Activated naive CD8-positive, alpha-beta T cell (primary cell): ENCODE measurements around the gene MT1A.
"Not testable (repeated sequence)": the region's sequence is repeated elsewhere in the genome, so short reads cannot be mapped to it uniquely, and the experiment has no call there.

ENCODE experiments used
- H3K27ac Mint-ChIP-seq: one replicate; pipeline ENCODE4 v1.8.0; 2021; ENCODE audit warnings: mixed read lengths
- H3K27me3 Mint-ChIP-seq: one replicate; pipeline ENCODE4 v1.8.0; 2021; ENCODE audit warnings: mixed read lengths
- H3K36me3 Mint-ChIP-seq: one replicate; pipeline ENCODE4 v1.8.0; 2021; ENCODE audit warnings: mixed read lengths
- H3K4me1 Mint-ChIP-seq: one replicate; pipeline ENCODE4 v1.8.0; 2021; ENCODE audit warnings: low read depth, mixed read lengths
- H3K4me3 Mint-ChIP-seq: one replicate; pipeline ENCODE4 v1.8.0; 2021; ENCODE audit warnings: mild to moderate bottlenecking, mixed read lengths
- H3K9me3 Mint-ChIP-seq: one replicate; pipeline ENCODE4 v1.8.0; 2021; ENCODE audit warnings: low read depth, mixed read lengths

The MT1A gene

GRCh38 chr16:56669005-56669839 lies 30.8 kb downstream of the MT1A start, which contains the start of gene MT1H:
MT1H (plus strand) TSS chr16:56669814; CDS start chr16:56669885, 71 bp downstream.
- Mint-ChIP-seq H3K9me3 (no peaks in the 10 kb centered on the region), H3K27ac (no peak within 1 kb of the TSS), H3K27me3 (peaks cover 23% of the 10 kb centered on the region), H3K4me3 (peak within 1 kb of the TSS; percentile 46), H3K36me3 (peaks cover 12% of the 10 kb centered on the region), H3K4me1 (peaks cover 22% of the 10 kb centered on the region)

GRCh38 chr16:56669840-56670619 lies 31.6 kb downstream of the MT1A start:
- peak overlapping the region; percentile 20 for H3K4me3 Mint-ChIP-seq
- H3K27me3 Mint-ChIP-seq, result peaks cover 23% of the 10 kb centered on the region
- no peaks in the 10 kb centered on the region for H3K9me3 Mint-ChIP-seq
- peaks cover 25% of the 10 kb centered on the region for H3K4me1 Mint-ChIP-seq
- peaks cover 12% of the 10 kb centered on the region for H3K36me3 Mint-ChIP-seq
- H3K27ac Mint-ChIP-seq, result no peak overlapping the region

GRCh38 chr16:56670620-56670934 lies 32.1 kb downstream of the MT1A start:
- H3K4me3 Mint-ChIP-seq, result no peak overlapping the region
- no peak overlapping the region for H3K27ac Mint-ChIP-seq
- H3K36me3 Mint-ChIP-seq, result peaks cover 9% of the 10 kb centered on the region
- H3K27me3 Mint-ChIP-seq, result peaks cover 20% of the 10 kb centered on the region
- peaks cover 29% of the 10 kb centered on the region for H3K4me1 Mint-ChIP-seq
- H3K9me3 Mint-ChIP-seq, result no peaks in the 10 kb centered on the region

- not testable (repeated sequence) for H3K36me3 Mint-ChIP-seq, H3K27ac Mint-ChIP-seq, H3K4me3 Mint-ChIP-seq, H3K9me3 Mint-ChIP-seq
- H3K27me3 Mint-ChIP-seq, result peaks cover 19% of the 10 kb centered on the region
- H3K4me1 Mint-ChIP-seq, result peaks cover 35% of the 10 kb centered on the region
Measured at GRCh38 chr16:56671691-56672090, 33.2 kb downstream of the MT1A start.

- H3K9me3 Mint-ChIP-seq, H3K4me3 Mint-ChIP-seq, H3K27ac Mint-ChIP-seq, H3K36me3 Mint-ChIP-seq: not testable (repeated sequence)
- Mint-ChIP-seq H3K4me1 (peaks cover 35% of the 10 kb centered on the region), H3K27me3 (peaks cover 19% of the 10 kb centered on the region)
Measured at GRCh38 chr16:56672171-56672570, 33.7 kb downstream of the MT1A start.

- peaks cover 6% of the 10 kb centered on the region for H3K36me3 Mint-ChIP-seq
- no peaks in the 10 kb centered on the region for H3K9me3 Mint-ChIP-seq
- H3K4me3 Mint-ChIP-seq, result no peak overlapping the region
- peaks cover 19% of the 10 kb centered on the region for H3K27me3 Mint-ChIP-seq
- H3K27ac Mint-ChIP-seq, result no peak overlapping the region
- peaks cover 31% of the 10 kb centered on the region for H3K4me1 Mint-ChIP-seq
Measured at GRCh38 chr16:56672761-56673536, 34.5 kb downstream of the MT1A start.

GRCh38 chr16:56673921-56674320 lies 35.5 kb downstream of the MT1A start:
- Mint-ChIP-seq H3K36me3 (peaks cover 4% of the 10 kb centered on the region), H3K27me3 (peaks cover 11% of the 10 kb centered on the region), H3K27ac (no peak overlapping the region), H3K4me1 (peaks cover 24% of the 10 kb centered on the region), H3K4me3 (no peak overlapping the region), H3K9me3 (no peaks in the 10 kb centered on the region)

GRCh38 chr16:56674570-56674969 lies 36.1 kb downstream of the MT1A start:
- peak overlapping the region; percentile 81 for H3K4me3 Mint-ChIP-seq
- H3K4me1 Mint-ChIP-seq, result peaks cover 19% of the 10 kb centered on the region
- H3K9me3 Mint-ChIP-seq, H3K36me3 Mint-ChIP-seq, H3K27ac Mint-ChIP-seq, H3K27me3 Mint-ChIP-seq: not testable (repeated sequence)

GRCh38 chr16:56675685-56676210 lies 37.3 kb downstream of the MT1A start:
- H3K27ac Mint-ChIP-seq, result peak overlapping the region; percentile 16
- H3K4me1 Mint-ChIP-seq, result peaks cover 16% of the 10 kb centered on the region
- H3K4me3 Mint-ChIP-seq, result peak overlapping the region; percentile 81

GRCh38 chr16:56677474-56677873 lies 39.0 kb downstream of the MT1A start:
- Mint-ChIP-seq H3K4me3 (no peak overlapping the region), H3K9me3 (no peaks in the 10 kb centered on the region), H3K27me3 (no peaks in the 10 kb centered on the region), H3K27ac (no peak overlapping the region), H3K36me3 (no peaks in the 10 kb centered on the region), H3K4me1 (peaks cover 21% of the 10 kb centered on the region)

More at GRCh38 chr16:56675685-56676210, 37.3 kb downstream of the MT1A start:
- no peaks in the 10 kb centered on the region for H3K9me3 Mint-ChIP-seq
- peaks cover 4% of the 10 kb centered on the region for H3K27me3 Mint-ChIP-seq
- H3K36me3 Mint-ChIP-seq, result peaks cover 2% of the 10 kb centered on the region

- H3K36me3 Mint-ChIP-seq, result peaks cover 2% of the 10 kb centered on the region
- H3K4me1 Mint-ChIP-seq, result peaks cover 32% of the 10 kb centered on the region
- no peaks in the 10 kb centered on the region for H3K9me3 Mint-ChIP-seq
- H3K4me3 Mint-ChIP-seq, result no peak overlapping the region
- H3K27ac Mint-ChIP-seq, result no peak overlapping the region
- H3K27me3 Mint-ChIP-seq, result no peaks in the 10 kb centered on the region
Measured at GRCh38 chr16:56679078-56679730, 40.7 kb downstream of the MT1A start.

- H3K4me1 Mint-ChIP-seq, result peaks cover 29% of the 10 kb centered on the region
- no peaks in the 10 kb centered on the region for H3K9me3 Mint-ChIP-seq
- no peak overlapping the region for H3K27ac Mint-ChIP-seq
- no peaks in the 10 kb centered on the region for H3K27me3 Mint-ChIP-seq
- peaks cover 2% of the 10 kb centered on the region for H3K36me3 Mint-ChIP-seq
- no peak overlapping the region for H3K4me3 Mint-ChIP-seq
Measured at GRCh38 chr16:56679818-56680217, 41.4 kb downstream of the MT1A start.

- Mint-ChIP-seq H3K4me1 (peaks cover 20% of the 10 kb centered on the region), H3K9me3 (no peaks in the 10 kb centered on the region), H3K27ac (peak within 1 kb of the TSS; percentile 96), H3K4me3 (peak within 1 kb of the TSS; percentile 94), H3K27me3 (no peaks in the 10 kb centered on the region), H3K36me3 (peaks cover 5% of the 10 kb centered on the region)
Measured at GRCh38 chr16:56681939-56682702, 43.7 kb downstream of the MT1A start, which contains the start of gene MT1X. MT1X (plus strand) TSS chr16:56682470; CDS start chr16:56682541, 71 bp downstream.
